CD14-positive monocyte (primary cell): ENCODE results near the gene CAMTA1. TPM values are rescaled to one million over a fixed set of nuclear protein-coding genes. Genes with fewer than 3 reads are reported as not detected.

Experiments used
- DNase-seq, 3 donors: peaks; one replicate each; pipeline ENCODE4 v3.0.0-alpha.2; 2011 to 2022
- H2AFZ ChIP-seq: 2 replicates; pipeline ENCODE4 v1.6.0; 2012; ENCODE audit warnings: mild to moderate bottlenecking, low read depth, low read length, inconsistent platforms; ENCODE audit not compliant: insufficient read depth, poor library complexity, severe bottlenecking
- H3K27ac ChIP-seq, 2 donors: 1 replicate in 1 of 2; 2 replicates in 1 of 2; pipeline ENCODE4 v1.5.1; 2012 to 2013; ENCODE audit warnings: low read length in 2 of 2, control low read depth in 1 of 2, inconsistent platforms in 1 of 2, low read depth in 1 of 2, mild to moderate bottlenecking in 1 of 2
- H3K27me3 ChIP-seq, 2 donors: one replicate each; pipeline versions ENCODE4 v1.6.0 to v1.6.1; 2011 to 2013; ENCODE audit warnings: low read length in 2 of 2; ENCODE audit not compliant: control insufficient read depth in 2 of 2, insufficient read depth in 2 of 2
- H3K36me3 ChIP-seq, 2 donors: replicated peaks in 1 of 2; 1 replicate in 1 of 2; 2 replicates in 1 of 2; pipeline versions ENCODE4 v1.5.1 to v1.6.1; 2012 to 2013; ENCODE audit warnings: low read length in 2 of 2, control low read depth in 1 of 2, inconsistent platforms in 1 of 2, mild to moderate bottlenecking in 1 of 2; ENCODE audit not compliant: insufficient read depth in 2 of 2, control insufficient read depth in 1 of 2
- H3K4me1 ChIP-seq, 2 donors: 1 replicate in 1 of 2; 2 replicates in 1 of 2; pipeline versions ENCODE4 v1.5.1 to v1.6.1; 2012 to 2013; ENCODE audit warnings: low read length in 2 of 2, control low read depth in 1 of 2, inconsistent platforms in 1 of 2, mild to moderate bottlenecking in 1 of 2, moderate library complexity in 1 of 2; ENCODE audit not compliant: insufficient read depth in 2 of 2, control insufficient read depth in 1 of 2
- H3K4me2 ChIP-seq: replicated peaks from 2 replicates; pipeline ENCODE3; 2012; ENCODE audit warnings: low read length, moderate library complexity, mild to moderate bottlenecking; ENCODE audit not compliant: poor library complexity, severe bottlenecking; ENCODE audit errors: extremely low read depth
- H3K4me3 ChIP-seq, 3 experiments: fragments of 200-600 bp in 1 of 3; sonication (generic) in 1 of 3; replicated peaks in 1 of 3; 1 replicate in 2 of 3; 2 replicates in 1 of 3; pipeline ENCODE4 v1.5.1; 2011 to 2013; ENCODE audit warnings: low read length in 3 of 3, mild to moderate bottlenecking in 3 of 3, control low read depth in 2 of 3, low read depth in 2 of 3, inconsistent platforms in 1 of 3, moderate library complexity in 1 of 3
- H3K79me2 ChIP-seq: 2 replicates; pipeline ENCODE4 v1.6.0; 2012; ENCODE audit warnings: mild to moderate bottlenecking, control low read depth, inconsistent platforms, low read length, moderate library complexity; ENCODE audit not compliant: insufficient read depth
- H3K9ac ChIP-seq: 2 replicates; pipeline ENCODE4 v1.6.0; 2017; ENCODE audit warnings: low read length, mild to moderate bottlenecking; ENCODE audit not compliant: insufficient read depth, poor library complexity, severe bottlenecking
- H3K9me3 ChIP-seq, 2 donors: replicated peaks in 1 of 2; 1 replicate in 1 of 2; 2 replicates in 1 of 2; pipeline versions ENCODE4 v1.5.1 to v1.6.1; 2012 to 2013; ENCODE audit warnings: low read length in 2 of 2, control low read depth in 1 of 2; ENCODE audit not compliant: control insufficient read depth in 1 of 2, insufficient read depth in 1 of 2
- H4K20me1 ChIP-seq: 2 replicates; pipeline ENCODE4 v1.6.0; 2012; ENCODE audit warnings: mild to moderate bottlenecking, low read length, control low read depth, moderate library complexity; ENCODE audit not compliant: insufficient read depth
- H3K27ac Mint-ChIP-seq, 7 donors: one replicate each; pipeline ENCODE4 v1.8.0; 2020; ENCODE audit warnings: mild to moderate bottlenecking in 7 of 7, mixed read lengths in 7 of 7, moderate library complexity in 6 of 7, inconsistent platforms in 2 of 7
- H3K27me3 Mint-ChIP-seq, 3 donors: one replicate each; pipeline ENCODE4 v1.8.0; 2021 to 2022; ENCODE audit warnings: low read depth in 3 of 3, mild to moderate bottlenecking in 3 of 3, mixed read lengths in 3 of 3, moderate library complexity in 3 of 3, inconsistent platforms in 1 of 3
- H3K36me3 Mint-ChIP-seq, 2 donors: one replicate each; pipeline ENCODE4 v1.8.0; 2020; ENCODE audit warnings: mixed read lengths in 2 of 2, inconsistent platforms in 1 of 2, mild to moderate bottlenecking in 1 of 2
- H3K4me1 Mint-ChIP-seq: one replicate; pipeline ENCODE4 v1.8.0; 2020; ENCODE audit warnings: mild to moderate bottlenecking, mixed read lengths
- H3K4me3 Mint-ChIP-seq, 2 donors: one replicate each; pipeline ENCODE4 v1.8.0; 2020; ENCODE audit warnings: mild to moderate bottlenecking in 2 of 2, mixed read lengths in 2 of 2, moderate library complexity in 1 of 2
- H3K9me3 Mint-ChIP-seq, 7 donors: one replicate each; pipeline ENCODE4 v1.8.0; 2020 to 2022; ENCODE audit warnings: mixed read lengths in 7 of 7, mild to moderate bottlenecking in 6 of 7, moderate library complexity in 6 of 7, inconsistent platforms in 2 of 7
- CTCF ChIP-seq: fragments of 200-600 bp; IDR thresholded peaks from one replicate; pipeline ENCODE4 v1.8.0; 2022; ENCODE audit warnings: antibody characterized with exemption, mild to moderate bottlenecking
- WGBS: methylation state at CpG from one replicate; pipeline ENCODE4 v1.1.5; 2013; ENCODE audit warnings: missing lambda C conversion rate; ENCODE audit not compliant: insufficient coverage; 5-methylcytosine and 5-hydroxymethylcytosine counted together
- intact Hi-C, 2 donors: fragments of 100-400 bp; cut with micrococcal nuclease; formaldehyde crosslinking; loops; one replicate each; pipeline versions ENCODE4 v1.15.0 to v1.15.1; 2023
- polyA plus RNA-seq, 3 donors: library from polyadenylated mRNA; depleted of rRNA in 1 of 3; unstranded in 2 of 3; stranded (reverse) in 1 of 3; fragments of 300-500 nt in 2 of 3; fragments of >200 nt in 1 of 3; fragmentation: Illumina TruSeq in 2 of 3; gene quantifications; 1 replicate in 2 of 3; 2 replicates in 1 of 3; pipeline ENCODE4 v1.2.3, GENCODE V29; 2012 to 2021

CAMTA1 gene
- polyA plus RNA-seq, 3 donors = 52.0 to 89.6 (median 78.3) TPM

GRCh38 chr1:6950001-6950765 is 164.9 kb downstream of the CAMTA1 start:
- H3K9me3 Mint-ChIP-seq = peaks cover 0 to 2% (median 0%) of the 10 kb centered on the region in 7 donors
- H4K20me1 ChIP-seq = no peaks in the 10 kb centered on the region

GRCh38 chr1:6951536-6951935 is 166.3 kb downstream of the CAMTA1 start:
- H2AFZ ChIP-seq = no peak overlapping the region

More at GRCh38 chr1:6950001-6950765, 164.9 kb downstream of the CAMTA1 start:
- peaks cover 0 to 9% (median 2%) of the 10 kb centered on the region in 3 donors for H3K27me3 Mint-ChIP-seq
- 78% methylated on average over 5 of the region's 9 CpGs for WGBS
- no peaks in the 10 kb centered on the region for H3K79me2 ChIP-seq
- intact Hi-C loops = no loop called here
- H3K27ac ChIP-seq = no peak overlapping the region
- peak overlapping the region in 1 of 2 donors; percentile 20 for H3K4me3 Mint-ChIP-seq
- no peak for DNase-seq
- H3K27me3 ChIP-seq = no peaks in the 10 kb centered on the region
- H3K4me2 ChIP-seq = no peak overlapping the region
- no peaks in the 10 kb centered on the region for H3K36me3 Mint-ChIP-seq
- H2AFZ ChIP-seq = no peak overlapping the region
- H3K9me3 ChIP-seq = no peaks in the 10 kb centered on the region
- no peak overlapping the region for H3K9ac ChIP-seq
- no peaks in the 10 kb centered on the region for H3K36me3 ChIP-seq
- no peak for TF ChIP-seq CTCF
- H3K4me1 ChIP-seq = no peaks in the 10 kb centered on the region
- no peak overlapping the region for H3K4me3 ChIP-seq
- peak overlapping the region in 1 of 7 donors; percentile 20 for H3K27ac Mint-ChIP-seq
- no peaks in the 10 kb centered on the region for H3K4me1 Mint-ChIP-seq

More at GRCh38 chr1:6951536-6951935, 166.3 kb downstream of the CAMTA1 start:
- Histone ChIP-seq H3K9ac (no peak overlapping the region), H3K79me2 (no peaks in the 10 kb centered on the region), H3K9me3 (no peaks in the 10 kb centered on the region), H3K27me3 (no peaks in the 10 kb centered on the region), H3K4me2 (no peak overlapping the region), H3K36me3 (no peaks in the 10 kb centered on the region), H3K4me3 (no peak overlapping the region), H3K27ac (no peak overlapping the region), H4K20me1 (no peaks in the 10 kb centered on the region), H3K4me1 (no peaks in the 10 kb centered on the region)
- Mint-ChIP-seq H3K27me3 (peaks cover 0 to 8% (median 2%) of the 10 kb centered on the region in 3 donors), H3K4me1 (no peaks in the 10 kb centered on the region), H3K9me3 (peaks cover 0 to 2% (median 0%) of the 10 kb centered on the region in 7 donors), H3K36me3 (no peaks in the 10 kb centered on the region), H3K4me3 (no peak overlapping the region), H3K27ac (no peak overlapping the region)
- 88% methylated on average over 4 of the region's 12 CpGs for WGBS
- TF ChIP-seq CTCF = no peak
- intact Hi-C loops = no loop called here
- DNase-seq = no peak
